ENCODE results near the gene ITGA2.
"Not testable (repeated sequence)": the region's sequence is repeated elsewhere in the genome, so short reads cannot be mapped to it uniquely, and the experiment has no call there.

The ITGA2 gene

DNA sequence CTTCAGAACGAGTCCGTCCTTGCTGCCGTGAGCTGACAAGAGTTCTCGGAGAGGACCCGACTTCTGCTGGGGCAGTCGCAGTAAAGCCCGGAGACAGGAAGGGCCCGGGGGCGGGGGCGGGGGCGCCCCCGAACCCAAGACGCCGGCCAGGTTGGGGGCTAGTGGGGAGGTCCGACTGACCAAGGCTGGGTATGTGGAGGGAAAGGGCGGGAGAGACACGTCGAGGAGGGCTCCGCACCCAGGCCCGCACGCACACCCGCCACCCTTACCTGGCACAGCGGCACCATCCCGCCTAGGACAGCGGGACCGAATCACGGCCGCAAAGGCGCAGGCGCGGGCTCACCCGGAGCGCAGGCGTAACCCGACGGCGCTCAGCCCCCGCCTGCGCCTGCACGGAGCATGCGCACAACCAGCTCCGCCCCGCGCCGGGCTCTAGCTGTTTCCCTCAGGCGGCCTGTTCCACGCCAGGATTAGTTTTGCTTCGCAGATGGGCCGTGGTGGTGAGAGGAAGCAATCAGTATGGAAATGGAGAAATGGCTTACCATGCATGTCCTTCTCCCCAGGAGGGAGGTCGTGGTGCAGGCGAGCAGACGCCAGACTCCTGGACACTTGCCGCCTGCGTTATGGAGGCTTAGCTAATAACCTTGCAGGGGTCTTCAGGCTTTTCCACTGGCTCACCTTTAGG is 120.4 kb downstream of the ITGA2 start, which contains the start of gene MOCS2:
MOCS2 (minus strand) TSS at position 315 of the 685 bp plus-strand sequence. CDS start 2,583 bp downstream, outside the sequence.
- peak; percentile 88 to 90 for DNase-seq

DNA sequence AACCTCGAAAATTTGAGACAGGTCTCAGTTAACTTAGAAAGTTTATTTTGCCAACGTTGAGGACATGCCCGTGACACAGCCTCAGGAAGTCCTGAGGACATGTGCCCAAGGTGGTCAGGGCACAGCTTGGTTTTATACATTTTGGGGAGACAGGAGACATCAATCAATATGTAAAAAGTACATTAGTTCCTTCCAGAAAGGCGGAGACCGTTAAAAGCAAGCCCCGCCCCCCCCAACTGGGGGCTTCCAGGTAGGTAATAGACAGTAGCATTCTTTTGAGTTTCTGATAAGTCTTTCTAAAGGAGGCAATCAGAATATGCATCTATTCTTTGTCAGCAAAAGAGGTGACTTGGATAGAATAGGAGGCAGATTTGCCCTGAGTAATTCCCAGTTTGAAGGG is 121.0 kb downstream of the ITGA2 start:
- peak; percentile 4 to 21 for DNase-seq

DNA sequence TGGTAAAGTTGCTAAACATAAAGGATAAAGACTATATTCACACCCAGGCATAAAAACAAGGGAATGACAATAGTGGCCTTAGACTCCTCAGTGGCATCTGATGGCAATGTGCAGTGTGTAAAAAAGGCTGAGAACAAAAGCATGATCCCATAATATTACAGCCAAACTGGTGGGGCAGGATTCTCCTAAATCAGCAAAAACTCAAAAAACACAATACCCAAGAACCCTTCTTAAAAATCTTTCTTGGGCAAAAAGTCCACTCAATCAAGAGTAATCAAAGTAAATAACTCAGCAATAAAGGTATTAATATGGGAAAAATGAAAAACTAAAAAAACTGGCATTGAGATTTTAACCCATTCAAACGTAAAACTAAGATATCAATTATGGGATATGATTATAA is 122.0 kb downstream of the ITGA2 start:
- DNase-seq, result no peak

DNA sequence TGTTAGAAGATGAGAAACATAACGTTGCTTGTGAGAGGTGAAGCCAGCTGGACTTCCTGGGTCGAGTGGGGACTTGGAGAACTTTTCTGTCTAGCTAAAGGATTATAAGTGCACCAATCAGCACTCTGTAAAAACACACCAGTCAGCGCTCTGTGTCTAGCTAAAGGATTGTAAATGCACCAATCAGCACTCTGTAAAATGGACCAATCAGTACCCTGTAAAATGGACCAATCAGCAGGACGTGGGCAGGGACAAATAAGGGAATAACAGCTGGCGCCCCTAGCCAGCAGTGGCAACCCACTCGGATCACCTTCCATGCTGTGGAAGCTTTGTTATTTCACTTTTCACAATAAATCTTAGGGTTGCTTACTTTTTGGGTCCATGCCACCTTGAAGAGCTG is 123.2 kb downstream of the ITGA2 start:
- not testable (repeated sequence) for DNase-seq

DNA sequence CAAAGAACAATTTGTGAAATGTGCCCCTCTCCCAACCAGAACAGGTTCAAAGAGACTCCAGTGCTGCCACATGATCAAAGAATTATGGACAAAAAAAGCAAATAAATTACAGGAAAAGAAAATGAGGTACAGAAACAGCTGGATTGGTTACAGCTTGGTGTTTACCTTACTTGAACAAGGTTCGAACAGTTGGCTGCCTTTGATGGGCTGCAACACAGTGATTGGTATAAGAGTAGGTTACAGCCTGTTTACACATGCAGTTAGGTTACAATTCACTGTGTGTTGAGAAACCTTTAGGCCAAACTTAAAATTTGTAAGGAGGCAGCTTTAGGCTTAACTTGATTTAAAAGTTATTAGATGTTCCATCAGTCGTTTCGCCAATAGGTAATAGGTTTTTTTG is 123.8 kb downstream of the ITGA2 start:
- DNase-seq, result no peak

DNA sequence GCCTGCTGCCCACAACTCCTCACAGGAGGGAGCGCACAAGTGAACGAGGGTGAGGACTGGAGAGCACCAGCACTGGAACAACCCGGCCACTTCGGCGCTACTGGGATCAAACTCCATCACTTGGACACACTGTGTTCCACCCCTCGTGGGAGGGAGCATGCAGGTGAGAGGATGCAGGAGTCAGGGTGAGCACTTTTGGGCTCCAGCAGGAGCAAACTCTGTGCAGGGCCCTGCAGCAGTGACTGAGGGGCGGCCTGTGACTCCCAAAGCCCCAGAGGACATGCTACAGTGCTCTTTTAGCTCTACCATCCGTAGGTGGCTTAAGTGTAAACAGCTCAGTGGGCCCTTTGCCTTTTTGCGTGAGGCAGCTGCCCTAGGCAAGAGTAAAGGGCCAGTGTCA is 124.8 kb downstream of the ITGA2 start:
- DNase-seq, result no peak

DNA sequence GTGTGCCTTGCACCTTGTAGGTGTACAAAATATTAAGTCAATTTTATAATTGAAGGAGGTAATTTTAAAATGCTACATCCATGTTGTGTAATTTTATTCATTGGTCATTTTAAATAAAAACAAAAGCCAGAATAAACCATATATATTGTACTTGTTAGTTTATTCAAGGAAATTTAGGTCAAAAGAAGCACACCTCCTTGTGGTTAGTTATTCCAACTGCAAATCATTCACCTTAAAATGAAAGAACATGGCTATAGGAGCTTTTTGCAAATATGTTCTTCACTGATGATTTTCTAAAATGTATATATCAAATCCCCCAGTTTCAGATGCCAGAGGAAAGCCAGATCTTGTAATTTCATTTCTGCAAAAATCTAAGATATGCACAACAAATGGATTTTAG is 125.8 kb downstream of the ITGA2 start:
- no peak for DNase-seq

DNA sequence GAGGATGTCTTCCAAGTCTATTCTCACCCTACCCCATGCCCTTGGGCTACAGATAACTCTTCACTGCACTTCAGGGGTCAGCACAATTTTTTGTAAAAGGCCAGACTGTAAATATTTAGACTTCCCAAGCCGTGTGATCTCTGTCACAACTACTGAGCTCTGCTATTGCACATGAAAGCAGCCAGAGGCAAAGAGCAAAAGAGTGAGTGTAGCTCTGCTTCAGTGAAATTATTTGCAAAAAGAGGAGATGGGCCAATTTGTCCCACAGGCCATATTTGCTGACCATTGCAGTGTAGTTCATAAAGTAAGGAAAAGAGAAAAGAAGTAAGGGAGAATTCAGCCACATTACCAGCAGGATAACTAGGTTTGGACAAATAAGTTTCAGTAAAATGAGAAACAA is 127.4 kb downstream of the ITGA2 start:
- DNase-seq, result no peak

DNA sequence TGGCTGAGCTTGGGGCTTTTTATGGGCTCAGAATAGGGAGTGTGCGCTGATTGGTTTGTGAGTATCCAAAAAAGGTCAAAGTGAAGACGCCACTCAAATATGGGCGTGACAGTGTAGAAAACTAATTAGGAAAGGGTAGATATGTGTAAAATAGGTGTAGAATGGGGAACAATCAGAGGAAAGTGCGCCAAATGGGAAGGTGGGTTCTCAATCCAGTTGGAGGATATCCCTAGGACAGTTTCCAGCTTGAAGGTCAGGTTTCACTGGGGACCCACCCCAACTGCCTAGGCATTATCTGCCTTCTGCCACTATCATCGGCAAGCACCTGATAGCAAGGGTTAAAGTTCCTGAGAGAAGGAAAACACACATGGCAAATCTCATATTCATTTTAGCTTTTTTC is 129.7 kb downstream of the ITGA2 start:
- no peak for DNase-seq

DNA sequence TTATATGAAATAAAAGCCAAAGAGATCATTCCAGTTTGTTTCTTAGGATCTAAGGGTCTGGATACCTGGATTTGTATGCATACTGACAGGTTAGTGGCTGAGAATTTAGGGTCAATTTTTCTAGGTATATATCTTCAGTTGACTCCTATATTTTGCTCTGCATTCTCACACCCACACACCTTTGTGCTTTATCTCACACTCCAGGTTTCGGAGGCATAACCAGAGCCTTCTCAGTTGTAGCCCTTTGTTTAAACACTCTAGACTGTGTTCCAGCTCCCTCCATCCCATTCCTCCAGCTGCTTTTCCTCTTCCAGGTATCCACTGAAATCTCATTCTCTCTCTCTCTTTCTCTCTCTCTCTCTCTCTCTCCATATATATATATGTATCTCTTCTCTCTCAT is 131.0 kb downstream of the ITGA2 start:
- no peak for DNase-seq

DNA sequence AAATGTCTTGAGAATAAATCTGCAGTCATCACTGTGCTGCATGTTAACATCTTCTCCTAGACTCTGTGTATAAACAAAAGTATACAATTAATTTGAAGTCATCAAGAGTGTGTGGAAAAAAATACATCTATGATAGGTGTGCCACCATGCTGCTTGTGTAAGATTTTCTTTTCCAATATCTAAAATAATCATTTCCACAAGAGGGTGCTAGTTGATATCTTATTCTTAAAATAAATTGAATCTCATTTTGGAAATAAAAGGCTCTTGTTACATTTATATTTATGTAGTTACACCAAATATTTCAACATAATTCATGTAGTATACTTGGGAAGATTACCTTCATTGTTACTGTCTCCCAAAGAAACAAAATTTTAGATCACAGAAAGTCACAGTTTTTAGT is 134.6 kb downstream of the ITGA2 start:
- DNase-seq, result no peak

DNA sequence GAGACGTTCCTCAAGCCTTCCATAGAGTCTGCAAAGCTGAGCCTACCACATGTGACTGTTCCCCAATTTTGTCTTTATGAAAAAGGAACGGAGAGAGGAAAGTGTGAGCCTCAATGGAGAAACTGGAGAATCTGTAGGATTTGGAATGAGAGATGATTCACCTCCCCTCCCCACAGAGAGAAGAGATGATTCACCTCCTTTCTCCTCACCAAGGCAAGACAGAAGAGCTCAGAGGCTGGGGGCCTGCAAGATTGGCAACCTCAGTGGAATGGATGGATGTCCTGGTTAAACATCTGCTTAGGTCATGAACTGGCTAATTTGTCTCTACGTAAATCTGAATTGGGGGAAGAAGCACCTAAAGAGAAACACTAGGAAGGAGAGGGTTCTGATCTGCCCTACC is 137.4 kb downstream of the ITGA2 start:
- DNase-seq, result no peak

DNA sequence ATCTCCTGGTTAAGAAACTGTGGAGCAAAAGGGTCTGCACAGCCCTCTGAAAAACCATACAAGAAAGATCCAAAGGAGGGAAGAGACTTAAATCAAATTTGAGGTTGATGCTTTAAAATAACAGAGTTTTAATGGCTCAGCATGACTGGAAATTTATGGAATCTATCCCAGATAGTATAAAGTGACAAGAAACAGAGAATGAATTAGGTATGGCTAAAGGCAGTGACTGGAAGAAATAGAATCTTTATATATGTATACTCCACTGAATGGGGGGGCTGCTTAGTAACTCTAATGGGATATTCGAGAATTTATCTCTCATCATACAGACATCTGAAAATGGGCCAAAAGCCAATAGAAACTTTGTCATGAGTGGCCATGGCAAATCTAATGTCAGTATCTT is 138.0 kb downstream of the ITGA2 start:
- no peak for DNase-seq

DNA sequence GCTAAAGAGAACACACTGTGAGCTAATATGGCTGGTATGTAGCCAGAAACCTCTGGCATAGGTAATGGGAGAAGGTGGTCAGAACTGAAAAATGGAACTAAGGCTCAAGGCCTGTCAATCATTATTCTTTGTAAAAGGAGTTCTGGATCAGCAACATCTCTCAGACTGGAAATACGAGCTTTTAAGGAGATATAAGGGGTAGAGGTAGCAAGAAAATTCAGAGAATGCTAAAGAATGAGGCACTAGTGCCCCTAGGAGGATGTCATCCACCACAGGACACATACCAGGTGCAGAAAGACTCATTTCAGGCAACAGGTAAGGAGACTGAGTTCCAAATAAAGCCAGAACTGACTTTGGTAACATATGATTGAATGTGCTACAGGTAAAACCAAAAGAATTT is 139.3 kb downstream of the ITGA2 start:
- DNase-seq, result no peak

DNA sequence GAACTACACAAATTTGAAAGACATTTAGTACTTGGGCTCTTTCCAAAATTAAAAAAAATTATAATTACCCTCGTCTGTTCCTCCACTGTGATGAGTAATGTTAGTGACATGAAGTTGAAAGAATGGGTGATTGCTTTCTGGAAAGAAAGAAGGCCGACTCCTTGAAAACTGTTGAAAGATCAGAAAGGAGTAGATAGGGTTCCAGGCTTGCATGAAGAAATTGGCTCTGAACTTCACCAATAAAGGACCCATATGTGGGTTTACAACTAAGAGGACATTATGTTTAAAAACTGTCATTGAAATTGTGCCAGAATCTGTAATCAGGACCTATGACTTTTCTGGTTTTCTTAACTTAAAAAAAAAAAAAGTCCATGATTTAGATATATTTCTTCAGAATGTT is 141.1 kb downstream of the ITGA2 start:
- DNase-seq, result no peak

DNA sequence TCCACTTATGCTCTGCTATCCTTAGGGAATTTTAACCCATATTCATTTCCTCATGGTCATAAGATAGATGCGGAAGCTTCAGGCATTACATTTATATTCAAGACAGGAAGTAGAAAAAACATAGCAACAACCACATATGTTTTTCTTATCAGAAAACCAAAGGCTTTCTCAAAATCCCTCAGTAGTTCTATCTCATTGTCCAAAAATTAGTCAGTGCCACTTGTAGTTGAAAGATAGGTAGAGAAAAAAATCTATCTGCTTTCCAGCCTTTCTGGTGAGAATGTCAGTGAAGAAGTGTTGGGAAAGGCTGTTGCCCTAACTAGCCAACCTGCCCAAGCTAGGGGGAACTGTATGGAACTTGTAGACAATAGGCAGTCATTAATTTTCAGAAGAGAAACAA is 143.9 kb downstream of the ITGA2 start:
- DNase-seq, result no peak
